NCI-H1436 (cell line): ENCODE data around the gene ASIC2.

Experiments used
- DNase-seq: peaks from one replicate; lab custom pipeline; 2025; lab: John Stamatoyannopoulos, UW

ASIC2 gene

DNA sequence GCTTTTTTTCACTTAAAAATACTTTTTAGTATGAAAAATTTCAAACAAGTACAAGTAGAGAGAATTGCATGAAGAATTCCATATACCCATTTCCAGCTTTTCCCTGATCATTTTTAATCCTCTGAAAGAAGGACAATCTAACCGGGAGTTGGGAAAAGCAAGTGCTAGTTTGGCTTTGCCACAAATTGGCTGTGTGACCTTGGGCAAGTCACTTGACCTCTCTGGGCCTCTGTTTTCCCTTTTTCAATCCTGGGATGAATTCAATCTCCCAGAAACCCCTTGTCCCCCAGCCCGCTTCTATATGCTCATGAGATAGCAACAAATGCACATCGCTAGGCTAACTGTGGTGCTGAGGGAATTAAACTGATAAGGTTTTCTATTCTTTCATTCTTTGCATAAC, 49.4 kb downstream of the ASIC2 start:
- no peak for DNase-seq

DNA sequence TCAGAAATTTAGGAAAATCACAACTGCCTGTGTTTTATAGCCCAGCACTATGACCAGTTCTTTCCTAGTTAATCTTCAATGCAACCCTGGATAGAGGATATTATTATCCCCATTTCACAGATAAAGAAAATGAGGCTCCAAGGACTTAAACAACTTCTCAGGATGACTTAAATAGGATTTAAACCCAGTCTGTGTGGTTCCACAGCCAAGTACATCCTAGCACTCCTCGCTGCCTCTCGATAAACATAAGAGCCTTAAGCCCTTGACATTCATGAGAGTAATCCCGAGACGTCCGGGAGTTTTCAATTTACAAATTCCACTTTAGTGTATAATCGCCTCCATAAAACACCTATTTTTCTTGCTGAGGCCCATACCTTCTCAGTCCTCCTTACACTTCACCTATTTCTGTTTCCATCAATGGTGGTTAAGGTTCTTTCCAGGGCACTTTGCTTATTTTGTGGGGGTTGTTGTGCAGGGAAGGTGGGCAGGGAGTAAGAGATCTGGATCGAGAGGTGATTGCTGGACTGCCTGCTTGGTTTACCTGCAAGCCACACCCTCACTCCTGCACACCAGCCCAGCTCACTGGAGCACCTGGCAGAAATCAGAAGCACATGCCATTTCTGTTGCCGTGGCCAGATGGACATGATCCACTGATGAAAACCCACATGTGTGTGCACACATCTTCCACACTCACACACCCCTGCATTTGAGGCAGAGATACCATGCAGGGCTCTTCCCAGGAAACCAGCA, 50.5 kb downstream of the ASIC2 start:
- no peak for DNase-seq

DNA sequence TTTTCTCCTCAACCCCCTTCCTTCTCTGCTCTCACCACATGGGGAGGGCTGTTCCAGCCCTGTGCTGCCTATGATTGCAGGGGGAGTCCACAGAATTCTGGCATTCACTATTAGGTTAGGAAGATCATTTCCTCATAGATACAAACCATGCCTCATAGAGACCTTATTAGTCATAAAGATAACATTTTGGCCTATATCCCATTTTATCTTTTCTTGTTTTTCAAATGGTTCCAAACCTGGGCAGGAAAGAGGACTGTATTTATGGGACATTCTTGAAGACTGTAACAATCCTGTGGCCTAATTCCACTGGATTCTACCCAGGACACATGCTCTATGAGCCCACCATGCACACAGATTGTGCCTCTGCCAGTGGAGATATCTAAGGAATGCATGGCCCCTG, 51.7 kb downstream of the ASIC2 start:
- DNase-seq: no peak

DNA sequence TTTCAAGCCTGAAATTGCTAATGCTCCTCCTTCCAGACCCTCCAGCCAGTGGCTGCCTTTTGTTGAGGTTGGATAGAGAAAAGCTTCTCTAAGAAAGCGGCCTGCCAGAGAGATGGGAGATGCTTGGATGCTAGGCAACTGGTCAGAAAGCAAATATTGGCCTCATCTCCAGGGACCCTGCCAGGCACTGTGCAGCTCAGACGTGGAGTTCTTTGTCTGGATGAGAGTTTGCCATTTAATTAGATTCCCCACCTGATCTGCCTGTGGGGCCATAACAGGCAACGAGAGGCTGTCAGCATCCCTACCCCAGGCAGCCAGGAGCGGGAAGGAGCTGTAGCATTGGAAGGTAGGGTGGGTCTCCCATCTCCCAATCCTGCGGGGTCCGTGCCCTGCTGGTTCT, 52.7 kb downstream of the ASIC2 start:
- no peak for DNase-seq

DNA sequence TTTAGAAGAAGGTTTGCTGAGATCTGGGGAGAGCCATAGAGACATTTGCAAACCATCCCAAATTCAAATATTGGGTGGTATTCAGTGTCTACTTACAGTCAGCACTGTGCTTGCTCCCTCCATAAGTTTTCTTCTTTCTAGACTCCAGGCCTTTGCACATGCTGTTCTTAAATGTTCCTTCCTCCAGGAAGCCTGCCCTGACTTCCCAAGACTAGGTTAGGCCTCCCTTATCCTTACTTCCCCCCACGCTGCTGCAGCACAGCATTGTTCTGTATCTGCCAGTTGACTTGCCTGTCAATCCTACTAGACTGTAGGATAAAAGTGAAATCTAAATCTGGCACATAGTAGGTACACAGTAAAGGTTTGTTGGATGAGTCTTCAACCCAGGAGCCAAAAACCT, 53.4 kb downstream of the ASIC2 start:
- no peak for DNase-seq

DNA sequence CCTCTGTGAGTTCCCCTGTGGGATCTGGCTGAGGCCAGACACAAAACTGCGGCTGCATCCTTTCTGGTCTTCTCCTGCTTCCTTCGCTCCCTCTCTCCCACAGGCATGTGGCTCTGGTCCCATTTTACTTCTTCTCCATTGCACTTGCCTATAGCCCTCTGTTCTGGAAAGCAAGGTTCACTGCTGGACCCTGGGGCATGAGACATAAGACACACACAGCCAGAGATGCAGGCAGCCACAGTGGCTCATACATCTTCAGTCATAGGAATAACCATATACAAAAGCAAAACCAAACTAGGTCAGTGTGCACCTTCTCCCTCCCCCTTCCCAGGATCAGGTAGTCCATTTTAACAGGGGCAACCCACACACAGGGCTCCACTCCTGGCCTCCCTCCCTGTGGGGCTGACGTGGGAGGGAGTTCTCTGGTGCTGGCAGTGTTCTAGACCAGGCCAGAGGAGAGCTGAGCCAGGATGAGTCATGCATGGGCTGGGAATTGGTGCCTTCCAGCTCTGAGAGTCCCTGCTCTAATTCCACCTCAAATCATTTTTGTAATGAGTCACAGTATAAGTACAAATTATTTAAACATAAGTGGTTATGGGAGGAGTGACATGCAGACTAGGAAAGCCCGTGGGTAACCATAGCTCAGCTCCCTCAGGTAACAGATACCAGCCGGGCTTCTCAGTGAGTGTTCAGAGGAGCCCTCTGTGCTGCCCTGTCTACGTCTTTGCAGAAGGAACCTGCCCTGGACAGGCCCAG, 58.0 kb downstream of the ASIC2 start:
- no peak for DNase-seq

DNA sequence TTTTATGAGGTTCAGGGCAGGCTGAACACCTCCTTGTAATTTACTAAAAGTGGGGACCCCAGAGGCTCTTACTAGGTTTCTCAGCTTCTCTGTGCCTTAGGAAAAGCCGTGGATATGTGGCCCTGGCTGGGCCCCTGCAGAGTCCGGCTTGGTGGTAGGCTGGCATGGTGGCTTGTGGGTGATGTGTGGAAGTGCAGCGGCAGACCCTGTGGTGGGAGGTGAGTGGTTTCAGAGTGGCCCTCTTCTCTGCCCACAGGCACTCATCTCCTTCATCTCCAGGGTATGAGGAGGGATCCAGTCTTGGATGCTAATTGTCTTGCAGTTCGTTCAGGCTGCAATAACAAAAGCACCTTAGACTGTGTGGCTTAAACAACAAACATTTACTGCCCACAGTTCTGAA, 58.9 kb downstream of the ASIC2 start:
- no peak for DNase-seq

DNA sequence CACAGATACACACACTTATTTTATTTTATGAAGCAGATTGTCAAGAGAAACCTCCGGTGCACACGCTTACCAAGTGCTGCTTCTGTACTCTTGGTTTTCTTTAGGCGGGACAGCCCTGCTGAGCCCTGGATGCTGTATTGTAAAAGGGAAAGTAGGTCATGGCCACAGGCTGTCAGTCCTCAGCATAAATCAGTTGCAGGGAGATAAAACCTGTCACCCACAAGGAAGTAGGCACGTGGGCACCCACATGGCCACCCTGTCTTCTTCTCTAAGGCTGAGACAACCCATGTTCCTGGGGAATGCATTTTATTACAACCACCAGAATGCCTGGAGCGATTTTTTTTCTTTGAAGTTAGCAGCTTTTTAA, 59.3 kb downstream of the ASIC2 start:
- no peak for DNase-seq

DNA sequence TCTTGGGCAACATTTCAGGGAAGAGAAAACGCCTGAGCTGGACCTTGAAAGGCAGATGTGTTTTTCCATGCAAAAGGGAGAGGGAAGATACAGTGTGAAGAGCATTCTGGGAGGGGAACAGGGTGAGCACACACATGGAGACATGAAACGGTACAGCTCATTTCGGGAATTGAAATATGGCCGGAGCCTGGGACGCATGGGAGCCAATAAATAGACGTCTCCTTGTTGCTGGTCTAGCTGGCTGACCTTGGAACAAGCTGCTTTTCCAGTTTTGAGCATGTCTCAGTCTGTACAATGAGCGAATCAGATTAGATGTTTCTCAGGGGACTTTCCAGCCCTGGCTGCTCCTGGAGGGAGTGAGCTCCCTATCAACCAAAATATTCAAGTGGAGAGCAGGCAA, 63.6 kb downstream of the ASIC2 start:
- DNase-seq: no peak

DNA sequence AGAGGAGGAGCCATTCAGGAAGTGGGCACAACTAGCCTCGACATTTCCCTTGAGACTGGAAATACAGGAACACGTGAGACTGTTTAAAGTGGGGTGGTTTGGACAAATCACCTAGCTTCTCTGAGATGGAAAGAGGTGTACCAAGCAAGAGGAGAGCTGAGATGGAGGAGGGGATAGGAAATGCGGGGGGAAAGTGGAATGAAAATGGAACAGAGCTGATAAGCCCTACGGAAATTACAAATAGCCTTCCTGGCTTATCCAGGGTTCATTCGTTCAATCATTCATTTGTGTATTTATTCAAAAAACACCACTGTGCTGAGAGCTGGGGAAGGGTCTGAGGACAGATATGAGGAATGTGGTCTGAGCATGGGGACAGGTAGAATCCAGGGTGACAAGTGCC, 64.1 kb downstream of the ASIC2 start:
- DNase-seq: no peak

DNA sequence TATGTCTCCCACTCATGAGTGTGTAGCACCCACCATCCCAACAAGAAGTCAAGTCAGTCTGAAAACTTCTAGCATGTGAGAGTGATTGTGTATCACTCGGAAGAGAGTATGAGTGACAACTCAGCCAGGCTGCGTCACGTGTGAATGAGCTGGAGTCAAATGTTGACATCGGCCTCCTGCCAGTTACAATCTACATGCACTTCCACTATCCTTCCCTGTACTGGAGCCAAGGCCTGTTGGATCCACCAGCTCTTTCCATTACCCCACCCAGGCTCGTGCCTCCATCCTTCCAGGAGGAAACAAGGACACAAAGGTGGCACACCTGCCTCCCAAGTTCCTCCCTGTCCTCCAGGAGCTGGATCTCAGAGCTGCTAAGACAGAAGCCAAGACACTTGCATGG, 64.5 kb downstream of the ASIC2 start:
- DNase-seq: no peak

DNA sequence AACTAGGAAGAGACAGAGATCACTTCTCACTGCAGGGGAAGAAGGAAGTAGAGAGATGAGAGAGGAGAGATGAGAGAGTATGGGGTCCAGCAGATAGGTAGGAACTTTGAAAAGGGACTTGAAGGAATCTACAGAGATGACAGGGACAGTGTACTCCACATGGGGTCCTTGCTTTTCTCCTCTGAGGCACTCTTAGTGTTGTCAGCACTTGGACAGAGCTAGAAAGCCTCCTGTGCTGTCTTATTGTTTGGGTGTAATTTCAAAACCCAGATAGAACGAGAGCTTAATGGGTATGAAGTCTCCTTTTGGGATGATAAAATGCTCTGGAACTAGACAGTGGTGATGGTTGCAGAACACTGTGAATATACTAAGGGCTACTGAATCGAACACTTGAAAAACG, 65.2 kb downstream of the ASIC2 start:
- DNase-seq: no peak

DNA sequence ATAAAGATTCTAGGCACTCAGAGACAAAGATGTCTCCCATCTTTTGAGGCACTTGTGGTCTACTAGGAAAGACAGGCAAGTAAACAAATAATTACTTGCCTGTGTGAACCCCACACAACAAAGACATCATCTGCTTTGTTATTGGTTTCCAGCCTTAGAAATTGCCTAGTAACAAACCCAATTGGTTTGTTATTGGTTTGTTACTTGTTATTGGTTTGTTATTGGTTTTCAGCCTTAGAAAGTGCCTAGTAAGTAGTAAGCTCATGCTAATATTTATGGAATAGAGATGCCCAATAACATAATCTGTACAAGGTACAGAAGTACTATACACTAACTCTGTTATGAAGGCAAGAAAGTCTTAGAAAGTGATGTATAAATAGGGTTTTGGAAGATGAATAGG, 67.1 kb downstream of the ASIC2 start:
- DNase-seq: no peak

DNA sequence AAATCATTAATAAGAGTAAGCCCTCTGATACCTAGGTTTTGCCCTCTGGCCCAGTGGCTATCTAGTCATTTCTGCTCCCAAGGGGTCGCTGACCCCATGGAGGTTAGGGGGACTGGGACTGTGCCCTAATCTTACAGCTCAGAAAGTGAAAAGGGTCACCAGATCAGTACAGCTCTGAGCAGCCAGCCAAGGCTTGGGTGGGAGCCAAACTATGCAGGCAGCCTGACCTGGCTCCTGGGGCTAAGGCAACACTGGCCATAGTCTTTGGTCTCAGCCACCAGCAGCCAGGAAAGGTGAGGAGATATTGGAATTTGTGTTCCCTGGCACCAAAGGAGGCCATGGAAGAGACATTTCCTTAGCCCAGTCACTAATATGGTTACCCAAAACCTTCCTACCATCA, 67.6 kb downstream of the ASIC2 start:
- DNase-seq: no peak

DNA sequence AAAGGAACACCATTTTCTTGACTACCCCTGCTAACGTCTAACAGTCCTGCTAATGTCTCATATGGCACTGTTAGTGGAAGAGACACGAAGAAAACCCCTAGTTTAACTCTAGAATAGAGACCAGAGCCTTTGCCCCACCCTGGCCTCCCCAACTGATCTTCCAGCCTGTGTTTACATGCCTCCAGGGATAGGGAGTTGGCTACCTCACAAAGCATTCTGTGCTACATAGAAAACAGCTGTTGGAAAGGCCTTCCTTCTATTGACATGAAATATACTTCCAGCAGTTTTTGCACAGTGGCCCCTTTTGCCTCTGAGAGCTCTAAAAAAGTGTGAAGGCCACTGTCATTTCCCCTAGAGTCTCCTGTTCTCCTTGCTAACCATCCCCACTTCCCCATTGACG, 73.1 kb downstream of the ASIC2 start:
- no peak for DNase-seq

DNA sequence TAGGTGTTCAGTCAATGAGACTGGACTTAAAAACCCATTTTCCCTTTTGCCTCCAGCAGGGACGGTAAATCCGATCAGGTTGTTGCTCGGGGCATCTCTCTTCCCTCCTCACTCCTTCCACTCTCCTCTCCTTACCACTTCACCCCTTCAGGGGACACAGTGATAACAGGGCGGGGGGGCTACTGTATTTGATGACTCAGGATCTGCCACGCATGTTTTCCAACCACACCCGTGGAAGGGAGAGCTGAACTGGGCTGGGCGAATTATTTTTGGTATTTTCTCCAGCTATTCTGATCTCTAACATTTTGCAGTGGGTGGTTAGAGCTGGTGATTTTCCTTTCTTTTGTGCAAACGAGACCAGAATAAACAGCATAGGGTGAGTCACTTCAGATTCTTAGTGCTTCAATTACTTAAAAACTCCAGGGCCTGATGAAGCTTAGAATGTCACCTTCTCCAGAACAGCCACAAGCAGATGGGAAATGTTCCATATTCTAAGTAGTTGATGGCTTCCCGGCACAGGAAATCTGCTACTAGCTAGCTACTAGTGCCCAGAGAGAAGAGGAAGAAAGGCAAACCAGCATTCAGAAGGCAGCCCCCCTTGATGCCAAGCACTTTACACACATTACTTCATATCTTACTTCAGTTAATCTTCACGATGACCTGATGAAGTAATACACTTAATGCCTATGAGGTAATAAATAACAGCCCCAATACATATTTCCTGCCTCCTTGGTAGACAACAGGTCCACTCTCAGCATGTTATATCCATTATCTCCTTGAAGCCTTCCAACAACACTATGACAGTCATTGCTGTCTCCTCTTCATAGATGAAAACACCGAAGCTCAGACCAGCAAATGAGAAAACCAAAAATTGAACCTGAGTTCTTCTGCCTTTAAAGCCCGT, 74.1 kb downstream of the ASIC2 start:
- DNase-seq: no peak

DNA sequence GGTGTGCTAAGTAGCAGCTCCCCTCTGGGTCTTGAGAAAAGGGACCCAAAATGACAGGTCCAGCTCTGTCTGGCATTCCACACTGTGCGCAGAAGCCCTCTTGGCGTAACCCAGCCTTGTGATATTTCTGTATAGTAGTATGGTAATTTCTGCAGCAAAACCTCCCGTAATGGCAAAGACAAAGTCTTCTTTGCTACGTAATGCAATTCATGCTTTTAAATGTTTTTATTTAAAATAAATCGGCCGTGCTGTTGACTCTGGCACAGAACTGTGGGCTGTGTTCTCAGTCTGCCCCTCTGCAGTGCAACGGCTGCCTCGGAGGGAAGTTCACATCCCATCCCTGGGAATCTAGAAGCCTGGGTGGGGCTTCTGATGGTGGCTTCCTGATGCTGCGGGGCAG, 75.2 kb downstream of the ASIC2 start:
- no peak for DNase-seq

DNA sequence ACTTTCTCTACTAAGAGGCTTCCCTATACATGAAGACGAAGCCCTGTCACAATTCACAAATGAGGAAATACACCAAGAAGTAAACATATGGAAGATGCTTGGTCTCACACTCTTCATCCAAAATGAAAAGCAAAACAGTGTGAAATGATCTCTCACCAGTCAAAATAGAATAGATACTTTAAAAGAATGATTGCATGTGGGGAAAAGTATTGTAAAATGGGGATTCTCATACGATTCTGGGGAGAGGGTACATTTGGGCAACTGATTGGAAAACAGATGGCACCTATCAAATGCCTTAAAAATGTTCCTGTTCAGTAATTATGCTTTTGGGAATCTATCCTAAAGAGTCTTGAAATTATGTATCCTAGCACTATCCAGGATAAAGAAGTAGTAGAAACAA, 78.1 kb downstream of the ASIC2 start:
- DNase-seq: no peak

DNA sequence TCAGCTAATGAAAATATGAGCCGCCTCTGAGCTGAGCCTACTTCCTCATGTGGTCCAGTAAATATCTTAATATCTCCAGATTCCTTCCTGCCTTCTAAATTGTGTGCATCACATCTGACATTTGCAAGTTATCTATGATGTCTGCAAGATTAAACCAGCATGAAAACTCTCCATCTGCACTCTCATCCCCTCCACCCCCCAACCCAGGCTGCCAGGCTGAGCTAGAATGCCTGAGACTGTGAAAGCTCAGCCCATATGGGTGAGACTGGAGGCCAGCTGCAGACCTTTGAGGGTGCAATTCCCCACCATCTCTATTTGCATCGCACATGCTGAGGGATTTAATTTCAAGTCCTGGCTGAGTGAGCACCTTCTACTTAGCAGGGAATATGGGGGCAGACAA, 82.8 kb downstream of the ASIC2 start:
- DNase-seq: no peak

DNA sequence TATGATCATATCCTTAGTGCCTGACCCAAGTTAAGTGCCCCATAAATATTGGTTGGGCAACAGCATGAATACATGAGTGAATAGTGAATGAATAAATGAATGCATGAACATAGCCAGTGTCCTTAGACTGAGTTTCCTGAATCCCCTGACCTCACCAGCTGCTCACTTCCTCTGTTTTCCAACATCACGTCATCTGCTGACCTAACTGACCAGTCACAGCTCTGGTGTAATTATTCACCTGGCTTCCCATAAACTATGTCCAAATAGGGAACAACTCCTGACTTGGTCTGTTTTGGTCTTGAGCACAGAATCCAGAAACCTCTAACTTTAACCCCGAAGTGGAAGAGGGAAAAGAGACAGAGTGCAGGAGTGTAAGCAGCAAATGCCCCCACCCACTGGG, 83.4 kb downstream of the ASIC2 start:
- DNase-seq: no peak

DNA sequence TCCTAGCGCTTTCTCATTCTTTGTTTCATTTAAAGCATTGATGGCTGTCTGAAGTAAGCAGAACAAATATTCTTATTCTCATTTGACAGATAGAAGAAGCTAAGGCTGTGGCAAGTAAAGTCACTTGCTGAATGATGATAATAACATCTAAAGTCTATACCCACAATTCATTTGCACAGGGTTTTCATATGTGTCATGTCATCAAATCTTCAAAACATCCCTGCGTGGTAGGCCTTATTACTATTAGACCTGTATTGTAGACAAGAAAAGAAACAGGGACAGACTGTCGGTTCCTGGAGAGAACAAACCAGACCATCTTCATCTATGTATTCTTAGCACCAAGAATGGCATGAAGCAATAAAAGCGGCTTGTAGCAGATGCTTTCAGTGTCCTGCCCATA, 85.9 kb downstream of the ASIC2 start:
- DNase-seq: no peak

DNA sequence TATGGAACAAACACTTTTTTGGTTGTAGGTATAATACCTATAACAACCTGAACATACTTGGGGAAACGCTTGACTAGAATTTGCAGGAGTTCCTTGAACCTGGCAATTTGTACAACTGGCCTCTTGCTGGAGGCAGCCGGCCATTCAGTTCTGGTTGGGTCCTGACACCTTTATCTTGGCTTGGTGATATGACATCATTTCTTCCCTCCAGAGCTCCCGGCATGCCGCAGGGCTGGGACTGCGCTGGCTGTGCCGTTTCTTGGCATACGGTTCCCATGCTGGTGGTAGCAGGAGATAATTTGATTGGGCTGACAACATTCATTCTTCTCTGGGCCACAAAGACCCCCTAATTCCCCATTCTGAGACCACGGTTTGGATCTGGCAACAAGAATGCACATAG, 87.5 kb downstream of the ASIC2 start:
- no peak for DNase-seq

DNA sequence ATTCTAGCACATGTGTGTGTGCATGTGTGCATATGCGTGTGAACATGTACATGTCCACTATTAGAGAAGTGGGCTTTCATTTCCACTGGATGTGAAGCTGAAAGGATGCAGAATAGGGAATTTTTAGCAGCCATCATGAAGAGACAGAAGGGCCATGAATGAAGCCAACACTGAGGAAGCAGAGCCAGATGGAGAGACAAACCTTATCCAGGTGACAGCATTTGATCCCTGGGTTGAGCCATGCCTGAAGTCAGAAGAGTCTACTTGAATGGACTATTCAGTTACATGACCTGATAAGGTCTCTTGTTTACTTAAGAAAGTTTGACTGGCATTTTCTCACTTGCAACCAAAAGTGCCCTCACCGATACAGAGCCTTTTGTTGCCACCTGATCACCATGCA, 88.4 kb downstream of the ASIC2 start:
- no peak for DNase-seq
